HG02571 (cell line): ENCODE results near the gene PCNT.
"Not testable (repeated sequence)": the region's sequence is repeated elsewhere in the genome, so short reads cannot be mapped to it uniquely, and the experiment has no call there.

Experiments used
- ATAC-seq: cut with Tn5 transposase; IDR thresholded peaks from one replicate; pipeline ENCODE4 v1.9.1; 2021; ENCODE audit warnings: mild to moderate bottlenecking, moderate library complexity; ENCODE audit not compliant: unreplicated experiment

Gene PCNT

DNA sequence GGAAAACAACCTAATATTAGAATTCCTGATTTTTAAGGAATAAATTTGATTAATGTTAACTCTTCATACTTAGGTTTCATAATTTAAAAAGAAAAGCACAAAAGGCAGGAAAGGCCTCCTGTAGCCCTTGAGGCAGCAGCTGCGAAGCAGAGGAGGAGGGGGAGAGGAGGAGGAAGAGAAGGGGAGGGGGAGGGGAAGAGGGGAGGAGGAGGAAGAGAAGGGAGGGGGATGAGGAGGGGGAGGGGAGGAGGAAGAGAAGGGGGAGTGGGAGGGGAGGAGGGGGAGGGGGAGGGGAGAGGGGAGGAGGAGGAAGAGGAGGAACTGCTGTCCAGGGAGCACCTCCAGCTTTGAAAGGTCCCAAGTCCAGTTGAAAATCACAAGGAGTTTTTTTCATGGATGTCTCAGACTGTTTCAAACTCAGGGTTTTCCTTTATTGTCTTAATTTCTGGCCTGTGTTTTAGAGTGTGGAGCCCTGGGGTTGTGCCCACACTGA is 99.6 kb downstream of the PCNT start:
- no peak for ATAC-seq

DNA sequence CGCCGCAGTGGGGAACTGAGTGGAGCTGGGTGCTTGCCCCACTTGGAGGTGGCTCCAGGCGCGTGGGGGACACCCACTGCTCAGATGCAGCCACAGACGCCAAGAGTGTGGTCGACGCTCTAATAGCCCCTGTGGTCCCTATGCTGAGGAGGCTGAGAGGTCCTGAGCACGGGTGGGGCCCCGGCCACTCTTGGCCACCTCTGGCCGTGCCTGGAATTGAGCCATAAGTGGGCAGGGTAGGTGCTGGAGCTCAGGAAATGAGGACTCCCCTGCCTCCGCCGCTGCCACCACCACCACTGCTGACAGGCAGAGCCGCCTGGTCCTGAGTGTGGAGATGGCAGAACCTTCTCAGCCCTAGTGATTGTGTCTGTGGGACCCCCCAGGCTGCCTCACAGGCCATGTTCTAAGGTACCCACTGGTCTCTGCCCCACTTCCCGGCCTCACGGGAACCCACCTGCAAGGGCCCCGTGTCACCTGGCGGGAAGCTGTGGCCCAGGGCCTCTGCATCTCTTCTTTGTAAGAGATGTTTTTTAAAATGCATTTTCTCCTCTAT is 100.2 kb downstream of the PCNT start:
- ATAC-seq, result no peak

DNA sequence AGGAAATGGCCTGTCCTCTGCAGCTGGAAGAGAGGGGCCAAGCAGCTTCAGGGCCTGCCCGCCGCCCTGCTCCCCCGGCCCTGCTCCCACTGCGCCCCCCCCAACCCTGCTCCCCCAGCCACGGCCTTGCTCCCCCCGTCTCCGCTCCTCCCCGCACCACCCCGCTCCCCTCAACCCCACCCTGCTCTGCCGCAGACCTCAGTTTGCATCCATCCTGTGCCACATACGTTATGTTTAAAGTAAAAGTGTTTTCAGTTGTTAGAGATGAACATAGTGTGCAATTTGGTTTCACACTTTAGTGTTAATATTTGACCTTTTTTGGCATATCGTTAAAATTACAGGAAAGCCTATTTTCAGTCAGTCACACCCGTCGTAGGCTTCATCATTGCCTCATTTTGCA is 100.7 kb downstream of the PCNT start:
- ATAC-seq, result no peak

DNA sequence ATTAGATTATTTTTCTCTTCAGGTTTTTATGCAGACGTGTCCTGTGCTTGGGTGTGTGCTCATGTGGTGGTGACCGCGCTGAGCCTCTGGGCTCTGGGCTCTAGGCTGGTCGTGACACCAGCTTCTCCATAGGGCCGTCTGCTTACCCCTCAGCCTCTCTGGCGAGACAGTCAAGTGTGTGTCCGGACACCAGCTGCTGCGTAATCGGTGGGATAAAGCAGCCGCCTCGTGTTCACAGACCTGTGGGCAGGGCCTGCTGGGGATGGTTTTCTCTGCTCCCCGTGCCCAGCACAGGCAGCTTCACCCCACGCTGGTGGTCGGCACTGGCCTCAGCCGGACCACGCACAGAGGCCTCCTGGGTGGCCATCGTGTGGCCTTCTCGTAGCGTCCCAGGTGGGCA is 101.1 kb downstream of the PCNT start:
- no peak for ATAC-seq

GRCh38 chr21:46425571-46425970 is 101.6 kb downstream of the PCNT start:
- no peak for ATAC-seq

GRCh38 chr21:46426313-46427046 is 102.5 kb downstream of the PCNT start:
- ATAC-seq, result no peak

DNA sequence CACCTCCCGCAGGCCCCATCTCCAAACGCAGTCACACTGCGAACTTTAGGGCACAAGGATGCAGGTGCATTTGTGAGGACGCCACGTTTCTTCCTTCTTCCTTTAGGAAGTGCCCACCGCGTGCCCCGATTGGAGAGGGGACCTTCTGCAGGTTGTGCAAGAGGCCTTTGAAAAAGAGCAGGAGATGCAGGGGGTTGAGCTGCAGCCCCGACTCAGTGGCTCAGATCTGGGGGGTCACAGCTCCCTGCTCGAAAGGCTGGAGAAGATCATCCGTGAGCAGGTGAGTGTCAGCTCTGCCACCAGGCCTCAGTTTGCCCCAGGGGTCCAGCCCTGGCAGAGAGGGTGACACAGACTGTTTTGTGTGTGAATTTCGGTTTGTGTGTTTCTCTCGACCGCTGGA is 103.6 kb downstream of the PCNT start:
- no peak for ATAC-seq

GRCh38 chr21:46428286-46428685 is 104.3 kb downstream of the PCNT start:
- no peak for ATAC-seq

DNA sequence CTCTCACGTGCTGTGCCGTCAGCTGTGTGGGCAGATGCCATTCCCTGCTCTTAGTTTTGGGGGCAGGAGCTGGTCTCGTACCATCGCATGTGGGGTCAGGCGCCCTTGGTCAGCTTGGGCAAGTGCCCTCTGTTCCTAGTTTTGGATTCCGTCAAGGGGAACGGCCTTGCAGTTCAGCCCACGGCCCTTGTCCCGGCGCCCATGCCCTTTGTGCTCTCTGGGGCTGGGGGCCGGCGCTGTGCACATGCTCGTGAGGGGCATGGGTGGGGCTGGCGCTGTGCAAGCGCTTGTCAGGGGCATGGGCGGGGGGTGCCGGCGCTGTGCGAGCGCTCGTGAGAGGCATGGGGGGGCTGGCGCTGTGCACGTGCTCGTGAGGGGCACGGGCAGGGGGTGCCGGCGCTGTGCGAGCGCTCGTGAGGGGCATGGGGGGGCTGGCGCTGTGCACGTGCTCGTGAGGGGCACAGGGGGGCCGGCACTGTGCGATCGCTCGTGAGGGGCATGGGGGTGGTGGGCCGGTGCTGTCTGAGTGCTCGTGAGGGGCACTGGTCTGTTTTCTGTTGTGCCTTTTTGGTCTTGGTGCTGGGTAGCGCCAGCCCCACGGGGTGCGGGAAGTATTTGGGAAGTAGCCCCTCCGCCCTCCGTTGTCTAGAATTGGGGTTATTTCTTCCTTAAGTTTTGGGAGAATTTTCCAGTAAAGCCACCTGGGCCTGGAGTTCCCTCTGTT is 105.2 kb downstream of the PCNT start:
- no peak for ATAC-seq

DNA sequence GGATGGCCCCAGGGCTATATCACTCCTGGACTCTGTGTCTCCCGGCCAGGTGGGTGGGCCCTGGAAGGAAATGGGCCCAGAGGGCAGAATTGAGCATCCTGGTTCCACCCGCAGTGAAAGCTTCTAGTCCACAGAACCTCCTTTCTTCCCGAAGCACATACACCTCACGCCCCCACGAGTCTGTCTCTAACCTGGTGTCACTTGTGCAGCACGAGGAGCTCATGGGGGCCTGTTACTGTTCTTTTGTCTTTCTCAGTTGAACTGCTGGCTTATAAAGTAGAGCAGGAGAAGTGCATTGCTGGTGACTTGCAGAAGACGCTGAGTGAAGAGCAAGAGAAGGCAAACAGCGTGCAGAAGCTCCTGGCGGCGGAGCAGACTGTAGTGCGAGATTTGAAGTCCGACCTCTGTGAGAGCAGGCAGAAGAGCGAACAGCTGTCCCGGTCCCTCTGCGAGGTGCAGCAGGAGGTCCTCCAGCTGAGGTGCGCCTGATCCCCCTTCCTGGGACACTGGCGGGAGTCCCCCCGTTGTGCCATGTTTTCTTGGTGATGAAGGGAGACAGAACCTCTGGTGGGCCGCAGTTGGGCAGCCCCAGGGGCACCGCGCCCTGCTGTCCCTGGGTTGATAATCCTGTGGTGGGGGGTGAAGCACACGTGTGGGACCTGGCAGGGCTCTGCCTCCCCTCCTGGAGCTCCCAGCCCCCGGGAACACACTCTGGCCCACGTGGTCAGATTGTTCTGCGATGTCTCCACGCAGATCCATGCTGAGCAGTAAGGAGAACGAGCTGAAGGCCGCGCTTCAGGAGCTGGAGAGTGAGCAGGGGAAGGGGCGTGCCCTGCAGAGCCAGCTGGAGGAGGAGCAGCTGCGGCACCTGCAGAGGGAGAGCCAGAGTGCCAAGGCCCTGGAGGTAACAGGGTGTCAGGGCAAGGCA is 106.1 kb downstream of the PCNT start:
- ATAC-seq, result no peak

DNA sequence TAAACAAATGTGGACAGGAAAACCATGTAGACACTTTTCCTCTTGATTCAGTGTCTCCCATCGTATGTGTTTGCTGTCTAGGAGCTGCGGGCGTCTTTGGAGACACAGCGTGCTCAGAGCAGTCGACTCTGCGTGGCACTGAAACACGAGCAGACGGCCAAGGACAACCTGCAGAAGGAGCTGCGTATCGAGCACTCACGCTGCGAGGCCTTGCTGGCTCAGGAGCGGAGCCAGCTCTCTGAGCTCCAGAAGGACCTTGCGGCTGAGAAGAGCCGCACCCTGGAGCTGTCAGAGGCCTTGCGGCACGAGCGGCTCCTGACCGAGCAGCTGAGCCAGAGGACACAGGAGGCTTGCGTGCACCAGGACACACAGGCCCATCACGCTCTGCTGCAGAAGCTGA is 107.5 kb downstream of the PCNT start:
- no peak for ATAC-seq

DNA sequence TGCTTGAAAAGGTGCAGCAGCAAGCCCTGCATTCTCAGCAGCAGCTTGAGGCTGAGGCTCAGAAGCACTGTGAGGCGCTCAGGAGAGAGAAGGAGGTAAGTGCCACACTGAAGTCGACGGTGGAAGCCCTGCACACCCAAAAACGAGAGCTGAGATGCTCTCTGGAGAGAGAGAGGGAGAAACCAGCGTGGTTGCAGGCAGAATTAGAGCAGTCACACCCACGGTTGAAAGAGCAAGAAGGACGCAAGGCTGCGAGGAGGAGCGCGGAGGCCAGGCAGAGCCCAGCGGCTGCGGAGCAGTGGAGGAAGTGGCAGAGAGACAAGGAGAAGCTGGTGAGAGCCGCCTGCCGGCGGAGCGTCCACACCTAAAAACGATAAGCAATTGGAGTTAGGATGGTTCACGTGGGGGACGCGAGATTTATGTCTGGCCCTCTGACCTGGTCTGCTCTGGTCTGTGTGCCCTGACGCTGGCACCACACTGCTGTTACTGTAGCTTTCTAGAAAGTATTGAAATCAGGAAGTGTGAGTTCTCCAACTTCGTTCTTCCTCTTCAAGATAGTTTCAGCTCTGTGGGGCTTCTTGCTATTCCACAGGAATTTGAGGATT is 108.0 kb downstream of the PCNT start:
- ATAC-seq, result no peak

DNA sequence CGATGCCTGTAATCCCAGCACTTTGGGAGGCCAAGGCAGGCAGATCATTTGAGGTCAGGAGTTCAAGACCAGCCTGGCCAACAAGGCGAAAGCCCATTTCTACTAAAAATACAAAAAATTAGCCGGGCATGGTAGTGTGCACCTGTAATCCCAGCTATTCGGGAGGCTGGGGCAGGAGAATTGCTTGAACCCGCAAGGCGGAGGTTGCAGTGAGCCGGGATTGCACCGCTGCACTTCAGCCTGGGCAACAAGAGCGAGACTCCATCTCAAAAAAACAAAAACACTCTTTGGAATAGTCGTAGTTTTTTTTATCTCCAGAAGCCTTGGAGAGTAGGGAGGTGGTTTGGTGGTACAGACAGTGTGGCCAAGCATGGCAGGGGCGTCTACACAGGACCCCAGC is 109.2 kb downstream of the PCNT start:
- ATAC-seq, result not testable (repeated sequence)

GRCh38 chr21:46434322-46434958 is 110.5 kb downstream of the PCNT start:
- no peak for ATAC-seq

- no peak for ATAC-seq
Observed at GRCh38 chr21:46435786-46436227, 111.9 kb downstream of the PCNT start.

DNA sequence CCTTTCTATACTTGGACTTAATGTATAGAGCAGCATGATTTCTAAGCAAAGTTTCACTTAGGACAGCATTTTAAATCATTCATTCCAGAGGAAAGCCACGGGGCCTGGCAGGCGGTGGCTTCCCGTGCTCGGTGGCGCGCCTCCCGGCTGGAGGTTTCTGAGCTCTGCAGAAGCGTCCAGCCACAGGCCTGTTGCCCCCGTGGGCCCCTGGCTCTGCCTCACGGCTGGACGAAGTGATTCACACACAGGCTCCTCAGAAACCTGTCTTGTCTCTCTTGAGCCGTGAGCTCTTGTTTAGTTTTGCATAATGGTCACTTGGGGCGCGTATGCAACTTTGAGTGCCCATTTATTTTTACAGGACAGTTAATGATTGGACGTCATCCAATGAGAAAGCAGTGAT is 112.7 kb downstream of the PCNT start:
- no peak for ATAC-seq

- no peak for ATAC-seq
Observed at GRCh38 chr21:46437096-46437498, 113.1 kb downstream of the PCNT start.

- no peak for ATAC-seq
Observed at GRCh38 chr21:46437511-46437910, 113.6 kb downstream of the PCNT start.

DNA sequence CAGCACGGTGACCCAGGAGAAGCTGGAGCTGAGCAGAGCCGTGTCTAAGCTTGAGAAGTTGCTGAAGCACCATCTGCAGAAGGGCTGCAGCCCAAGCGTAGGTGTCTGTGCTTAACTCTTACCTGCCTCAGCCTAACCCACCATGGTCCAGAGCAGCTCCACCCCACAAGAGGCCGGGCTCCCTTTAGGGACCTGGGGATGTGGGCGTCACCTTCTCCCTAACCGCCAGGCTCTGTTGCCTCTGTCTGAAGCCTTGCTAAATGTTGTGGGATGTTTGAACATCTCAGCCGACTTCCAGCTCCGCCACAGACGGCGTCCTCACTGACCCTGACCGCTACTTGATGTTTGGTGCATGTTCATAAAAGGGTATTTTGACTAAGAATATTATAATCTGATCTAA is 114.3 kb downstream of the PCNT start:
- no peak for ATAC-seq

- no peak for ATAC-seq
Observed at GRCh38 chr21:46439906-46440305, 116.0 kb downstream of the PCNT start.
